Measurements from ENCODE around the gene RALGAPA2. TPM values are rescaled to one million over a fixed set of nuclear protein-coding genes. Genes with fewer than 3 reads are reported as not detected.

RALGAPA2 gene
- total RNA-seq, 1 experiment from 2014 or later, result 1.9 TPM

GRCh38 chr20:20657092-20657491, 55.4 kb downstream of the RALGAPA2 start:
- DNase-seq (ENCODE audit: low read depth), result no peak
- in situ Hi-C loops (cut with HindIII; ENCODE audit: low pct_unique_long_range_greater_than_20kb, low sequenced_read_pairs), result no loop called here

GRCh38 chr20:20655883-20656282, 56.6 kb downstream of the RALGAPA2 start:
- in situ Hi-C loops (cut with HindIII; ENCODE audit: low pct_unique_long_range_greater_than_20kb, low sequenced_read_pairs), result no loop called here

GRCh38 chr20:20649945-20650344, 62.5 kb downstream of the RALGAPA2 start:
- DNase-seq (ENCODE audit: low read depth), result no peak
- in situ Hi-C loops (cut with HindIII; ENCODE audit: low pct_unique_long_range_greater_than_20kb, low sequenced_read_pairs), result no loop called here

More at GRCh38 chr20:20655883-20656282, 56.6 kb downstream of the RALGAPA2 start:
- DNase-seq (ENCODE audit: low read depth), result no peak

DNA sequence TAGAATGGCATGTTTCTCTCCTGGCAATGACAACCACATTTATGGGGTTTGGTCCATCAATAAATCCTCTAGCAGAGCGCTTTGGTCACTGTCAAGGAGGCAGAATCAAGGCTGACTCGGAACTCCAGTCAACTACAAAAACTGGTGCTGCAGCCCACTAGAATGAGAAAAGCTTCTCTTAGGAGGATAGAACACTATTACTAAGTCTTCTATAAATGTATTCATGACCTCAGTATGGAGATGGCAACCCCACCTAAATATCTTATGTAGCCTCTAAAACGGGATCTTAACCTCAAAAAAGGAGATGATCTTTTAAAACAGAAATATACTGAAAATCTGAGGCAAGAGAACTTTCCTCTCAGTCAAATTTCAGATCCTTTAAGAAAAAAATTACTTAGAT, 68.5 kb downstream of the RALGAPA2 start:
- in situ Hi-C loops (cut with HindIII; ENCODE audit: low pct_unique_long_range_greater_than_20kb, low sequenced_read_pairs), result no loop called here
- no peak for DNase-seq (ENCODE audit: low read depth)

DNA sequence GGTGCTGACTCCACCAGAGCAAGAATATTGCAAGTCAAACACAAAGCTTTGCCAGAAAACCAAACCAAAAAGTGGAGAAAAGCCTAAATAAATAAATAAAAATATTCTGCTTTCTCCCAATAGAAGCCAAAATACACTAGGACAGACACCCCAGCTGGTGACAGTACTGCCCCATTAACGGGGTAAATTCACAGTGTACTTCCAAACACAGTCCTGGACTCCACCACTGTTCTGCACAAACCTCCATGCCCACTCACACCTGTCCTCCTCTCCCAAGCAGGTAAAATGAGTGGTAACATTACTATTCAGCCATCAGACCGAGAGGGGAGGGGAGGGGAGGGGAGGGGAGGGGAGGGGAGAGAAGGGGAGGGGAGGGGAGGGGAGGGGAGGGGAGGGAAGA, 70.7 kb downstream of the RALGAPA2 start:
- no peak for DNase-seq (ENCODE audit: low read depth)
- in situ Hi-C loops (cut with HindIII; ENCODE audit: low pct_unique_long_range_greater_than_20kb, low sequenced_read_pairs), result no loop called here

- in situ Hi-C loops (cut with HindIII; ENCODE audit: low pct_unique_long_range_greater_than_20kb, low sequenced_read_pairs), result no loop called here
Observed at GRCh38 chr20:20638878-20639277, 73.6 kb downstream of the RALGAPA2 start.

GRCh38 chr20:20637998-20638725, 74.3 kb downstream of the RALGAPA2 start:
- no peak for DNase-seq (ENCODE audit: low read depth)
- in situ Hi-C loops (cut with HindIII; ENCODE audit: low pct_unique_long_range_greater_than_20kb, low sequenced_read_pairs), result no loop called here

More at GRCh38 chr20:20638878-20639277, 73.6 kb downstream of the RALGAPA2 start:
- DNase-seq (ENCODE audit: low read depth), result no peak

DNA sequence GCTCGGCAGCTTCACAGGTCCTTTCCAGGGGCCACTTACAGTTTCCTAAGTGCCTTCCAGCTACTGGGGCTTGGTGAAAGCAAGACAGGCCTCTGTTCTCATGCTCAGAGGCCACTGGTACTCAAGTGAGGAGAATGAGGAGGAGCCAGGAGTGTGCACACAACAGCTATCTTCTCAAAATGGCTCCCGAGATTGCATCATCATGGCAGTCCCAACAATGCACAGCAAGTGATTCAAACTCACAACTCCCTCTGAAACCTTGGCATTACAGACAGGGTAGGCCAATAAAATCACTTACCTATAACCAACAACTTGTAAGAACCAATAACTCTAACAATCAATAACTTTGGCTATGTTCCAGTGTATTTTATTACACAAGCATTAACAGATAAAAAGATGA, 77.4 kb downstream of the RALGAPA2 start:
- in situ Hi-C loops (cut with HindIII; ENCODE audit: low pct_unique_long_range_greater_than_20kb, low sequenced_read_pairs), result no loop called here
- no peak for DNase-seq (ENCODE audit: low read depth)

GRCh38 chr20:20632644-20633043, 79.8 kb downstream of the RALGAPA2 start:
- DNase-seq (ENCODE audit: low read depth), result no peak
- in situ Hi-C loops (cut with HindIII; ENCODE audit: low pct_unique_long_range_greater_than_20kb, low sequenced_read_pairs), result no loop called here

DNA sequence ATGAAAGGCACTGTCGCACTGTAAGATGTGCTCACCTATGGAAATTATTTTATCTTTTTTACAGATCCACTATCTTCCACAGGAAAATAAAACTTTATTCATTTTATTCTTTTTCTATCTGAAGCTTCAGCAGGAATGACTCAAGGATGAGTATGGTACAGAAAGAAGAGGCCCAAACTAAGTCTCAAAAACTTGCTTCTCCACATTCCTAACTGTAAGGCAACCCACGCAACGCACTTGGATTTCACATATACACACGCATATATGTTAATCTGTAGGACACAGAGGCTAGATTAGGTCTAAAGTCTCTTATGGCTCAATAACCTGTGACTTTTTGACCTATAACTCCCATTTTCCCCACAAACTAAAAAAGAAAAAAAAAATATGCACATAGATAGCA, 81.9 kb downstream of the RALGAPA2 start:
- in situ Hi-C loops (cut with HindIII; ENCODE audit: low pct_unique_long_range_greater_than_20kb, low sequenced_read_pairs), result no loop called here

DNA sequence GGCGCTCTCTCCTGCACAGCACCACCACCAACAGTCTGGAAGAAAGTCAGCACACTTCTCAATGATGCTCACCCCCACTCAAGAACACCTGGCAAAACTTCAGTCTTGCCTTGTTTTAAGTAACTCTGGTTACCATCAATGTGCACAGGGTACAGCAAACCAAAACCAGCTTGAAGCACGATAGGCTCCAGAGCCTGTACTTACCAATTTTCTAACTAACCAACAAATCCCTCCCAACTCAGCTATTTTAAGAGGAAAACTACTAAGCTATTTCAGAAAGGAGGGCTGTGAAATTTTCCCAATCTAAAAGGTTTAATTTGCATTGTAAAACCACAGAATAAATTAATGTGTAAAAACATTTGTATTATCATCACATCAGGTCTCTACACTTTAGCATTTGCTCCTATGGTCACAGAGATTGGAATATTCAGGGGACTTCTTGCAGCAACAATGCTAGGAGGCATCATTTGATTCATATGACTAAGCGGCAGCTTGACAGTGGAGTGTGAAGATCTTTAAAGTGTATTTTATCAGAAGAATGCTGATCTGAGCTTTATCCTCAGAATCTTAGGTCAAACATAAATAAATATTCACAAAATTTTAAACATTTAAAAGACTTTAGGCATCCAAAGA, 82.8 kb downstream of the RALGAPA2 start:
- in situ Hi-C loops (cut with HindIII; ENCODE audit: low pct_unique_long_range_greater_than_20kb, low sequenced_read_pairs), result no loop called here
- DNase-seq (ENCODE audit: low read depth), result no peak

More for the DNA sequence above, 81.9 kb downstream of the RALGAPA2 start:
- no peak for DNase-seq (ENCODE audit: low read depth)

- in situ Hi-C loops (cut with HindIII; ENCODE audit: low pct_unique_long_range_greater_than_20kb, low sequenced_read_pairs), result no loop called here
- no peak for DNase-seq (ENCODE audit: low read depth)
Observed at GRCh38 chr20:20628314-20628713, 84.1 kb downstream of the RALGAPA2 start.

DNA sequence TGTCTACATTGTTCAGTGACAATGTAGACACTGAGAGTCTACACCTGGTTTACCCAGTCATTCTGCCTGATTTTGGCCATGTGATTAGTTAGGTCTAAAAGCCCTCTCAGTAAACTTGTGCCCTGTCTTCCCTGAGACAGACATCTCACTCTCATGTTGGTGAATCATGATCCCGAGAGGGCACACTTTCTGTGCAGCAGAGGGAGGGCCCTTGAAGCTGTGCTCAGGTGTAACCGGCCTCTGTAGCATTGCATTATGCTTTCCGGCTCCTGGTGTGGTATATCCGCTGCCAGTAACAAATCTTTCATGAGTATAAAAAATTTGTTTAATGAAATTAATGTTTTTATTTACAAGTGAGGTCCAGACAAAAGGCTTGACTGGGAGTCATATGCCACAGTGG, 85.0 kb downstream of the RALGAPA2 start:
- in situ Hi-C loops (cut with HindIII; ENCODE audit: low pct_unique_long_range_greater_than_20kb, low sequenced_read_pairs), result no loop called here
- no peak for DNase-seq (ENCODE audit: low read depth)

- in situ Hi-C loops (cut with HindIII; ENCODE audit: low pct_unique_long_range_greater_than_20kb, low sequenced_read_pairs), result no loop called here
- DNase-seq (ENCODE audit: low read depth), result no peak
Observed at GRCh38 chr20:20624914-20625313, 87.5 kb downstream of the RALGAPA2 start.

GRCh38 chr20:20621195-20621594, 91.2 kb downstream of the RALGAPA2 start:
- in situ Hi-C loops (cut with HindIII; ENCODE audit: low pct_unique_long_range_greater_than_20kb, low sequenced_read_pairs), result no loop called here

DNA sequence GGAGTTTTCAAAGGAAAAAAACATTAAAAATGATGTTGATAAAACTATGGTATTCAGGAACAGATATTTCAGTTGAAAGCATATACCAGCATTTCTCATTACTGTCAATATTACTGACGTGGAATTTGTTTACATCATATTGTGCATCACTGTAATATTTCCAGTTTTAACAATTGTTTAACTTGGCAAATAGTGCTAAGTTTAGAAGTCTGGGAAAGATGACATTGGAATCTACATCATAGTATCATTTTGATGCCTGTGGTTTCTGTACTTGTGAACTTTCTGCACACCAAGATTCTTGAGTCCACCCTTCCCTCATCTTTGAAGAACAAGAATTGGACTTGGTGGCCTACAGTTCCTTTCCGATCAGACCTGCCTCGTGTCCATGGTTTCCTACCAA, 98.1 kb downstream of the RALGAPA2 start:
- in situ Hi-C loops (cut with HindIII; ENCODE audit: low pct_unique_long_range_greater_than_20kb, low sequenced_read_pairs), result no loop called here
- no peak for DNase-seq (ENCODE audit: low read depth)

More at GRCh38 chr20:20621195-20621594, 91.2 kb downstream of the RALGAPA2 start:
- DNase-seq (ENCODE audit: low read depth), result no peak

- DNase-seq (ENCODE audit: low read depth), result no peak
- in situ Hi-C loops (cut with HindIII; ENCODE audit: low pct_unique_long_range_greater_than_20kb, low sequenced_read_pairs), result no loop called here
Observed at GRCh38 chr20:20612251-20612650, 100.2 kb downstream of the RALGAPA2 start.

GRCh38 chr20:20611167-20611566, 101.3 kb downstream of the RALGAPA2 start:
- DNase-seq (ENCODE audit: low read depth), result no peak
- in situ Hi-C loops (cut with HindIII; ENCODE audit: low pct_unique_long_range_greater_than_20kb, low sequenced_read_pairs), result no loop called here

DNA sequence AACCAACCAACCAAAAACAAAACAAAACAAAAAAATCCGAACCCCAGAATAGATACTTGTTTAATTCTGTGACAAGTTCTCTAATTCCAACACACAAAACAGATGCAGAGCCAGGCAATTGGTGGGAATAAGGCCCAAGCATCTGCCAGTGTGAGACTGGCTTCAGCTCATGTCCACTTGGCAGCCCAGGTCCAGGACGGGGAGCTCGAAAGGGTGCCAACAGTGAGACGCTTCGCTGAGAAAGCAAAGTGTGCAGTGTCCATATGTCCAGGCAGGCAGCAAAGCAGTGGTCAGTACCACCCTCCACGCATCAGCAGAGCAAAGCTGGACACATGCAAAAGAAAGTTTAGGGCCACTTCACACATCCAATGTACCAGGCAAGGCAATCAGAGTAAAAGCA, 102.9 kb downstream of the RALGAPA2 start:
- DNase-seq (ENCODE audit: low read depth), result no peak
- in situ Hi-C loops (cut with HindIII; ENCODE audit: low pct_unique_long_range_greater_than_20kb, low sequenced_read_pairs), result no loop called here

DNA sequence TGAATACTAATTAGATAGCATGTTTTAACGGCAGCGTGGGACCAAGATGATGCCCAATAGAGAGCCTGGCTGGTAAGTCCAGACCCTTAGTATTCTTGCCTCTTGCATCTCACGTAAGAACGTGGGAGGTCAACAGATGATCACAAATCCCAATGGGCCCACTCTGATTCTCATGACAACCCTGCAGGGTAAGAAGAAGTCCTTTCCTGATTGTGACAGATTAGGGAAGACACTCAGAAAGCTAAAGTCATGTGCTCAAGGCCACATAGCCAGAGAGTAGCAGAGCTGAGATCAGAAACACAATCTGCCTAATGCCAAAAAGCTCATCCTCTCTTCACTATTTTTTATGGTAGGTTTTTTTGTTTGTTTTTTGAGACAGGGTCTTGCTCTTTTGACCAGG, 103.8 kb downstream of the RALGAPA2 start:
- no peak for DNase-seq (ENCODE audit: low read depth)
- in situ Hi-C loops (cut with HindIII; ENCODE audit: low pct_unique_long_range_greater_than_20kb, low sequenced_read_pairs), result no loop called here

Measured in Caki2 (cell line).